H1 (cell line): ENCODE results near the gene DYNLT1. TPM values are rescaled to one million over a fixed set of nuclear protein-coding genes. Genes with fewer than 3 reads are reported as not detected.

Experiments
- CTCF ChIA-PET: fragments of 300-600 bp; sonication (Branson Sonifier 250); formaldehyde crosslinking; loops from one replicate; lab custom pipeline; 2021; ENCODE audit not compliant: partially characterized antibody; lab: Charles Lee
- POLR2A ChIA-PET: fragments of 300-600 bp; sonication (Branson Sonifier 250); formaldehyde crosslinking; loops from one replicate; lab custom pipeline; 2021; ENCODE audit warnings: inconsistent platforms; ENCODE audit not compliant: partially characterized antibody; lab: Charles Lee
- DNase-seq, 2 experiments: peaks; one replicate each; pipeline versions ENCODE4 v3.0.0 to v3.0.0-alpha.2; 2010 to 2022; ENCODE audit warnings: low spot score in 2 of 2, low read depth in 1 of 2, mixed read lengths in 1 of 2
- FAIRE-seq: peaks from 2 replicates; lab custom pipeline; 2011; peaks lifted over from hg19 to GRCh38; lab: Jason Lieb, UNC
- H2AFZ ChIP-seq: 2 replicates; pipeline ENCODE4 v1.8.1; 2012; ENCODE audit warnings: low read length, inconsistent platforms
- H2AK5ac ChIP-seq: 2 replicates; pipeline ENCODE4 v1.6.1; 2013; ENCODE audit warnings: low read depth, low read length
- H2BK120ac ChIP-seq: replicated peaks from 2 replicates; pipeline ENCODE3; 2013; ENCODE audit warnings: low read depth, low read length, inconsistent platforms
- H2BK12ac ChIP-seq: 2 replicates; pipeline ENCODE4 v1.6.1; 2013; ENCODE audit warnings: low read depth, low read length
- H2BK15ac ChIP-seq: 2 replicates; pipeline ENCODE4 v1.6.1; 2013; ENCODE audit warnings: low read length
- H2BK20ac ChIP-seq: 2 replicates; pipeline ENCODE4 v1.6.1; 2013; ENCODE audit warnings: low read length
- H2BK5ac ChIP-seq: 2 replicates; pipeline ENCODE4 v1.6.1; 2013; ENCODE audit warnings: low read depth, low read length
- H3K14ac ChIP-seq: 2 replicates; pipeline ENCODE4 v1.6.1; 2013; ENCODE audit warnings: inconsistent platforms; ENCODE audit not compliant: insufficient read length
- H3K18ac ChIP-seq: 2 replicates; pipeline ENCODE4 v1.6.1; 2013; ENCODE audit warnings: low read length; ENCODE audit errors: extremely low read depth
- H3K23ac ChIP-seq: 2 replicates; pipeline ENCODE4 v1.6.1; 2013; ENCODE audit warnings: inconsistent platforms; ENCODE audit not compliant: insufficient read length
- H3K23me2 ChIP-seq: 2 replicates; pipeline ENCODE4 v1.6.1; 2013; ENCODE audit warnings: low read depth, low read length
- H3K27ac ChIP-seq: 2 replicates; pipeline ENCODE4 v1.6.1; 2011; ENCODE audit warnings: low read depth, low read length, inconsistent platforms
- H3K27me3 ChIP-seq, 4 experiments: replicated peaks in 1 of 4; 1 replicate in 1 of 4; 2 replicates in 3 of 4; pipeline versions ENCODE4 v1.6.1 to v1.8.1; 2011 to 2013; ENCODE audit warnings: low read length in 3 of 4, mild to moderate bottlenecking in 3 of 4, inconsistent platforms in 2 of 4, mixed read lengths in 2 of 4, moderate library complexity in 1 of 4; ENCODE audit not compliant: control insufficient read depth in 3 of 4, insufficient read depth in 3 of 4; ENCODE audit errors: extremely low read depth in 1 of 4
- H3K36me3 ChIP-seq, 4 experiments: 2 replicates each; pipeline versions ENCODE4 v1.6.1 to v1.8.1; 2011 to 2013; ENCODE audit warnings: mild to moderate bottlenecking in 4 of 4, low read length in 3 of 4, moderate library complexity in 2 of 4, control low read depth in 1 of 4, inconsistent platforms in 1 of 4; ENCODE audit not compliant: insufficient read depth in 4 of 4, control insufficient read depth in 2 of 4
- H3K4ac ChIP-seq: replicated peaks from 2 replicates; pipeline ENCODE3; 2013; ENCODE audit warnings: low read length, low read depth, mixed read lengths, inconsistent platforms; ENCODE audit not compliant: insufficient read length
- H3K4me1 ChIP-seq, 4 experiments: replicated peaks in 1 of 4; 1 replicate in 1 of 4; 2 replicates in 3 of 4; pipeline versions ENCODE4 v1.6.1 to v1.8.1; 2011 to 2013; ENCODE audit warnings: low read length in 3 of 4, inconsistent platforms in 2 of 4, mixed read lengths in 1 of 4; ENCODE audit not compliant: insufficient read depth in 4 of 4, control insufficient read depth in 3 of 4
- H3K4me2 ChIP-seq, 2 experiments: 2 replicates each; pipeline versions ENCODE4 v1.6.1 to v1.8.1; 2011 to 2013; ENCODE audit warnings: low read depth in 2 of 2, low read length in 2 of 2, control low read depth in 1 of 2, inconsistent platforms in 1 of 2, mild to moderate bottlenecking in 1 of 2; ENCODE audit not compliant: insufficient read depth in 1 of 2
- H3K4me3 ChIP-seq, 4 experiments: fragments of 200-600, 300-600 bp in 1 of 4; sonication (generic), shearing (Covaris generic), sonication (Bioruptor Twin) in 1 of 4; 2 replicates each; pipeline versions ENCODE4 v1.5.1 to v1.8.1; 2011 to 2016; ENCODE audit warnings: low read length in 4 of 4, low read depth in 3 of 4, control low read depth in 2 of 4, inconsistent platforms in 2 of 4, mild to moderate bottlenecking in 2 of 4, mixed read lengths in 1 of 4, moderate library complexity in 1 of 4; ENCODE audit not compliant: insufficient read depth in 2 of 4; ENCODE audit errors: extremely low read depth in 1 of 4
- H3K56ac ChIP-seq: replicated peaks from 2 replicates; pipeline ENCODE3; 2013; ENCODE audit warnings: low read depth, mild to moderate bottlenecking, mixed read lengths, low read length, inconsistent platforms; ENCODE audit not compliant: insufficient read length
- H3K79me1 ChIP-seq: 2 replicates; pipeline ENCODE4 v1.6.1; 2013; ENCODE audit warnings: low read depth, low read length, control low read depth
- H3K79me2 ChIP-seq, 2 experiments: 2 replicates each; pipeline versions ENCODE4 v1.6.1 to v1.8.1; 2012 to 2013; ENCODE audit warnings: low read length in 2 of 2, mild to moderate bottlenecking in 2 of 2, inconsistent platforms in 1 of 2; ENCODE audit not compliant: insufficient read depth in 2 of 2, control insufficient read depth in 1 of 2
- H3K9ac ChIP-seq, 4 experiments: replicated peaks in 1 of 4; 1 replicate in 1 of 4; 2 replicates in 3 of 4; pipeline versions ENCODE4 v1.6.1 to v1.8.1; 2011 to 2013; ENCODE audit warnings: low read depth in 3 of 4, low read length in 3 of 4, control low read depth in 2 of 4, mild to moderate bottlenecking in 2 of 4, moderate library complexity in 2 of 4, inconsistent platforms in 1 of 4; ENCODE audit errors: extremely low read depth in 1 of 4
- H3K9me3 ChIP-seq, 2 experiments: 2 replicates each; pipeline versions ENCODE4 v1.6.1 to v1.8.1; 2012 to 2013; ENCODE audit warnings: mild to moderate bottlenecking in 2 of 2, moderate library complexity in 2 of 2, control low read depth in 1 of 2, inconsistent platforms in 1 of 2, low read depth in 1 of 2, low read length in 1 of 2, mixed read lengths in 1 of 2; ENCODE audit not compliant: insufficient read depth in 2 of 2
- H4K20me1 ChIP-seq, 2 experiments: replicated peaks in 1 of 2; 2 replicates each; pipeline versions ENCODE3 to v1.8.1; 2011 to 2013; ENCODE audit warnings: inconsistent platforms in 2 of 2, low read length in 2 of 2, mild to moderate bottlenecking in 1 of 2; ENCODE audit not compliant: insufficient read depth in 2 of 2, control insufficient read depth in 1 of 2
- H4K5ac ChIP-seq: 2 replicates; pipeline ENCODE4 v1.6.1; 2013; ENCODE audit warnings: low read length, low read depth, mixed read lengths, inconsistent platforms; ENCODE audit not compliant: insufficient read length
- H4K8ac ChIP-seq: 2 replicates; pipeline ENCODE4 v1.8.0; 2013; ENCODE audit warnings: mild to moderate bottlenecking, moderate library complexity, low read length, inconsistent platforms; ENCODE audit not compliant: insufficient read depth; ENCODE audit errors: extremely low read depth
- H4K91ac ChIP-seq: replicated peaks from 2 replicates; pipeline ENCODE3; 2013; ENCODE audit warnings: low read length, mixed read lengths, inconsistent platforms; ENCODE audit not compliant: insufficient read length
- CREB1 ChIP-seq: IDR thresholded peaks from 2 replicates; pipeline ENCODE4 v1.6.1; 2012; ENCODE audit warnings: inconsistent platforms
- E2F6 ChIP-seq: IDR thresholded peaks from 2 replicates; pipeline ENCODE4 v1.6.1; 2012; ENCODE audit warnings: inconsistent platforms
- FOSL1 ChIP-seq: IDR thresholded peaks from 2 replicates; pipeline ENCODE4 v1.6.1; 2011; ENCODE audit warnings: mild to moderate bottlenecking, low read depth, low read length, moderate library complexity; ENCODE audit not compliant: insufficient read depth
- HDAC6 ChIP-seq: IDR thresholded peaks from one replicate; pipeline ENCODE4 v1.7.1; 2012; ENCODE audit warnings: low read depth, mild to moderate bottlenecking, inconsistent platforms, low read length, moderate library complexity
- NANOG ChIP-seq: IDR thresholded peaks from 2 replicates; pipeline ENCODE4 v1.6.1; 2011; ENCODE audit warnings: low read length, low read depth, mild to moderate bottlenecking, inconsistent platforms; ENCODE audit not compliant: insufficient read depth, poor library complexity, severe bottlenecking
- POLR2A ChIP-seq, 2 experiments: IDR thresholded peaks; 1 replicate in 1 of 2; 2 replicates in 1 of 2; pipeline ENCODE4 v1.6.1; 2011; ENCODE audit warnings: low read depth in 2 of 2, low read length in 2 of 2, mild to moderate bottlenecking in 2 of 2; ENCODE audit errors: control extremely low read depth in 1 of 2
- POU5F1 ChIP-seq: IDR thresholded peaks from 2 replicates; pipeline ENCODE4 v1.6.1; 2011; ENCODE audit warnings: low read depth, mild to moderate bottlenecking, low read length, moderate library complexity
- TAF7 ChIP-seq: optimal IDR thresholded peaks from 2 replicates; pipeline ENCODE3; 2011; ENCODE audit warnings: low read depth, mild to moderate bottlenecking, inconsistent platforms, low read length, moderate library complexity, borderline replicate concordance
- USF2 ChIP-seq: IDR thresholded peaks from 2 replicates; pipeline ENCODE4 v1.6.1; 2011; ENCODE audit warnings: low read length, improper control_type of control experiment
- ZNF274 ChIP-seq: IDR thresholded peaks from 2 replicates; pipeline ENCODE4 v1.7.0; 2012; ENCODE audit warnings: low read length, borderline replicate concordance; ENCODE audit errors: extremely low read depth
- WGBS, 2 experiments: shearing (Covaris generic) in 1 of 2; methylation state at CpG; one replicate each; pipeline versions ENCODE4 v1.1.6 to v1.1.7; 2013 to 2015; ENCODE audit warnings: low lambda C conversion rate in 2 of 2, mixed read lengths in 2 of 2, inconsistent platforms in 1 of 2, low coverage in 1 of 2, missing lambda C conversion rate in 1 of 2; ENCODE audit not compliant: insufficient replicate concordance in 2 of 2, insufficient coverage in 1 of 2, insufficient read length in 1 of 2; ENCODE audit errors: extremely low coverage in 1 of 2, missing lambda C conversion rate in 1 of 2; 5-methylcytosine and 5-hydroxymethylcytosine counted together
- polyA plus RNA-seq, 7 experiments: library from polyadenylated mRNA; depleted of rRNA in 3 of 7; stranded (reverse) in 5 of 7; unstranded in 2 of 7; fragments of >200 nt in 5 of 7; fragments of 200-250 nt in 2 of 7; gene quantifications; 1 replicate in 5 of 7; 2 replicates in 1 of 7; 4 replicates in 1 of 7; pipeline versions ENCODE4 v1.2.1 to v1.2.3, GENCODE V29; 2011 to 2013; ENCODE audit warnings: missing spikeins in 2 of 7, mixed read lengths in 2 of 7
- total RNA-seq: library from RNA; stranded (reverse); fragmentation: NEBNext Ultra II Directional; extraction: Animal tissue kit (Norgen Biotek cat#: 25700); gene quantifications from 2 replicates; pipeline ENCODE4 v1.2.1, GENCODE V29; 2021

Gene DYNLT1
- total and polyA plus RNA-seq, 2 of the 8 experiments (the other 6 are each of a cell fraction or from before 2014, with no cell fraction given), result 119 to 245 TPM

GRCh38 chr6:158647501-158647900, 3.0 kb upstream of the DYNLT1 start:
- Histone ChIP-seq H4K8ac (no peak overlapping the region), H2BK20ac (no peak overlapping the region), H3K27me3 (peaks cover 0 to 4% (median 0%) of the 10 kb centered on the region in 4 experiments; a peak in 2 of 7 replicates), H4K5ac (no peak overlapping the region), H3K4me1 (peaks cover 0 to 7% (median 1%) of the 10 kb centered on the region in 4 experiments; a peak in 1 of 7 replicates), H2BK12ac (no peak overlapping the region), H3K18ac (no peak overlapping the region), H3K4me2 (no peak overlapping the region), H3K79me2 (peaks cover 0 to 13% of the 10 kb centered on the region in 2 experiments; a peak in 2 of 4 replicates), H3K9me3 (no peaks in the 10 kb centered on the region), H2BK120ac (no peak overlapping the region), H2AK5ac (no peak overlapping the region), H3K4me3 (no peak overlapping the region), H3K23me2 (peaks cover 3% of the 10 kb centered on the region), H2BK5ac (no peak overlapping the region), H2BK15ac (no peak overlapping the region), H3K36me3 (no peaks in the 10 kb centered on the region), H3K14ac (no peak overlapping the region), H3K27ac (no peak overlapping the region), H3K23ac (no peak overlapping the region), H3K79me1 (peaks cover 4% of the 10 kb centered on the region; the same call in 1 of the 2 replicates), H3K9ac (no peak overlapping the region), H4K91ac (no peak overlapping the region), H2AFZ (no peak overlapping the region), H3K4ac (no peak overlapping the region), H4K20me1 (peaks cover 0 to 3% of the 10 kb centered on the region in 2 experiments), H3K56ac (no peak overlapping the region)
- FAIRE-seq (no peak), DNase-seq (no peak)
- ChIA-PET CTCF (interaction anchor here (4.6 to 8.7 kb wide), 2 partner anchors 14 to 43 kb away, joined by 30 to 73 read pairs; no protein-coding TSS in a partner anchor), POLR2A (no interaction called here)
- TF ChIP-seq ZNF274 (no peak), POLR2A (IDR thresholded peaks at IDR 0.05; ENCODE audit: control extremely low read depth in 1 of 2, low read depth in 2 of 2, low read length in 2 of 2) (no peak), CREB1 (no peak), NANOG (no peak), E2F6 (no peak), USF2 (no peak), POU5F1 (no peak), FOSL1 (no peak), HDAC6 (no peak), TAF7 (no peak)
- 87% methylated on average over 4 of the region's 4 CpGs; no CpG with 5 or more reads in 1 of the 2 experiments for WGBS, 2 experiments
